Posterior vena cava (tissue), 2 donors: ENCODE measurements around the gene ADRA2C. TPM values are rescaled to one million over a fixed set of nuclear protein-coding genes. Genes with fewer than 3 reads are reported as not detected.
"Not testable (repeated sequence)": the region's sequence is repeated elsewhere in the genome, so short reads cannot be mapped to it uniquely, and the experiment has no call there.

Experiments
- DNase-seq: peaks from one replicate; pipeline ENCODE4 v3.0.0-alpha.2; 2020; ENCODE audit warnings: low spot score
- intact Hi-C, 2 donors: fragments of 100-400 bp; cut with DNase I; formaldehyde crosslinking; loops; one replicate each; pipeline versions ENCODE4 v1.14.1 to v1.14.2; 2022 to 2023
- total RNA-seq, 2 donors: library from RNA; stranded (reverse); fragmentation: NEBNext Ultra II Directional; extraction: Animal tissue kit (Norgen Biotek cat#: 25700); gene quantifications; one replicate each; pipeline ENCODE4 v1.2.1, GENCODE V29; 2021
- donor health status: DM: yes; HTN: yes; CAD: no.
- donor health status: DM: yes; HTN: yes; CAD: no.

The ADRA2C gene
- total RNA-seq, 2 donors from 2014 or later = 56.4 to 61.5 TPM

- peak; percentile 60 for DNase-seq
- intact Hi-C loops = no loop called here
Measured at GRCh38 chr4:3802571-3803474, 36.6 kb downstream of the ADRA2C start.

GRCh38 chr4:3803475-3803847 lies 37.3 kb downstream of the ADRA2C start:
- DNase-seq = peak; percentile 58
- intact Hi-C loops = no loop called here

GRCh38 chr4:3803946-3804345 lies 37.8 kb downstream of the ADRA2C start:
- peak; percentile 72 for DNase-seq
- intact Hi-C loops = no loop called here

GRCh38 chr4:3805026-3805425 lies 38.8 kb downstream of the ADRA2C start:
- intact Hi-C loops = no loop called here
- peak; percentile 34 for DNase-seq

- peak; percentile 52 for DNase-seq
- intact Hi-C loops = no loop called here
Measured at GRCh38 chr4:3805731-3806130, 39.5 kb downstream of the ADRA2C start.

- intact Hi-C loops = no loop called here
- peak; percentile 20 for DNase-seq
Measured at GRCh38 chr4:3807311-3807710, 41.1 kb downstream of the ADRA2C start.

- intact Hi-C loops = no loop called here
- peak; percentile 13 for DNase-seq
Measured at GRCh38 chr4:3807822-3808496, 41.8 kb downstream of the ADRA2C start.

GRCh38 chr4:3808597-3808996 lies 42.4 kb downstream of the ADRA2C start:
- intact Hi-C loops = no loop called here
- DNase-seq = peak; percentile 2

GRCh38 chr4:3809028-3809427 lies 42.8 kb downstream of the ADRA2C start:
- peak; percentile 44 for DNase-seq
- intact Hi-C loops = no loop called here

GRCh38 chr4:3809451-3810110 lies 43.4 kb downstream of the ADRA2C start:
- peak; percentile 60 for DNase-seq
- intact Hi-C loops = no loop called here

GRCh38 chr4:3810111-3810680 lies 44.0 kb downstream of the ADRA2C start:
- intact Hi-C loops = no loop called here
- DNase-seq = peak; percentile 61

- intact Hi-C loops = no loop called here
- peak; percentile 72 for DNase-seq
Measured at GRCh38 chr4:3810796-3811485, 44.8 kb downstream of the ADRA2C start.

- intact Hi-C loops = no loop called here
- peak; percentile 73 for DNase-seq
Measured at GRCh38 chr4:3811621-3812020, 45.4 kb downstream of the ADRA2C start.

GRCh38 chr4:3812211-3812934 lies 46.2 kb downstream of the ADRA2C start:
- intact Hi-C loops = no loop called here
- peak; percentile 70 for DNase-seq

- intact Hi-C loops = no loop called here
- DNase-seq = peak; percentile 67
Measured at GRCh38 chr4:3813151-3814052, 47.2 kb downstream of the ADRA2C start.

- intact Hi-C loops = no loop called here
- peak; percentile 58 for DNase-seq
Measured at GRCh38 chr4:3814053-3814570, 47.9 kb downstream of the ADRA2C start.

GRCh38 chr4:3814838-3815237 lies 48.7 kb downstream of the ADRA2C start:
- DNase-seq, intact Hi-C loops: not testable (repeated sequence)
